Measurements from ENCODE around the gene CCDC38.

Gene CCDC38

GRCh38 chr12:95898081-95898480, 44.3 kb downstream of the CCDC38 start:
- H3K27ac Mint-ChIP-seq (ENCODE audit: low read depth), result no peak overlapping the region
- ATAC-seq (replicated peaks; ENCODE audit: extremely low read depth, poor library complexity, severe bottlenecking) (no peak), DNase-seq (ENCODE audit: low spot score in 2 of 2) (no peak)
- H3K36me3 Mint-ChIP-seq (ENCODE audit: insufficient read depth), result no peaks in the 10 kb centered on the region
- H3K27me3 Mint-ChIP-seq, result peaks cover 31% of the 10 kb centered on the region
- H3K9me3 Mint-ChIP-seq, result no peaks in the 10 kb centered on the region
- no peak overlapping the region for H3K4me3 Mint-ChIP-seq
- H3K4me1 Mint-ChIP-seq, result no peaks in the 10 kb centered on the region

GRCh38 chr12:95896846-95897245, 45.6 kb downstream of the CCDC38 start:
- Mint-ChIP-seq H3K27me3 (peaks cover 34% of the 10 kb centered on the region), H3K4me1 (no peaks in the 10 kb centered on the region), H3K36me3 (ENCODE audit: insufficient read depth) (no peaks in the 10 kb centered on the region), H3K9me3 (no peaks in the 10 kb centered on the region), H3K27ac (ENCODE audit: low read depth) (no peak overlapping the region), H3K4me3 (no peak overlapping the region)
- DNase-seq (ENCODE audit: low spot score in 2 of 2) (no peak), ATAC-seq (replicated peaks; ENCODE audit: extremely low read depth, poor library complexity, severe bottlenecking) (no peak)

GRCh38 chr12:95890958-95891357, 51.5 kb downstream of the CCDC38 start:
- Mint-ChIP-seq H3K27ac (ENCODE audit: low read depth) (no peak overlapping the region), H3K36me3 (ENCODE audit: insufficient read depth) (no peaks in the 10 kb centered on the region)

GRCh38 chr12:95887311-95887710, 55.1 kb downstream of the CCDC38 start:
- DNase-seq (ENCODE audit: low spot score in 2 of 2) (no peak), ATAC-seq (replicated peaks; ENCODE audit: extremely low read depth, poor library complexity, severe bottlenecking) (no peak)
- Mint-ChIP-seq H3K27ac (ENCODE audit: low read depth) (no peak overlapping the region), H3K4me3 (no peak overlapping the region), H3K4me1 (no peaks in the 10 kb centered on the region), H3K36me3 (ENCODE audit: insufficient read depth) (no peaks in the 10 kb centered on the region), H3K27me3 (no peaks in the 10 kb centered on the region), H3K9me3 (no peaks in the 10 kb centered on the region)

More at GRCh38 chr12:95890958-95891357, 51.5 kb downstream of the CCDC38 start:
- Mint-ChIP-seq H3K4me3 (no peak overlapping the region), H3K27me3 (peaks cover 22% of the 10 kb centered on the region), H3K9me3 (no peaks in the 10 kb centered on the region), H3K4me1 (no peaks in the 10 kb centered on the region)
- no peak for DNase-seq (ENCODE audit: low spot score in 2 of 2)
- no peak for ATAC-seq (replicated peaks; ENCODE audit: extremely low read depth, poor library complexity, severe bottlenecking)

- no peak overlapping the region for H3K4me3 Mint-ChIP-seq
- H3K4me1 Mint-ChIP-seq, result no peaks in the 10 kb centered on the region
- ATAC-seq (replicated peaks; ENCODE audit: extremely low read depth, poor library complexity, severe bottlenecking) (no peak), DNase-seq (ENCODE audit: low spot score in 2 of 2) (no peak)
- H3K9me3 Mint-ChIP-seq, result no peaks in the 10 kb centered on the region
- no peak overlapping the region for H3K27ac Mint-ChIP-seq (ENCODE audit: low read depth)
- no peaks in the 10 kb centered on the region for H3K27me3 Mint-ChIP-seq
- no peaks in the 10 kb centered on the region for H3K36me3 Mint-ChIP-seq (ENCODE audit: insufficient read depth)
Observed at GRCh38 chr12:95884998-95885397, 57.4 kb downstream of the CCDC38 start.

GRCh38 chr12:95882873-95883272, 59.5 kb downstream of the CCDC38 start:
- Mint-ChIP-seq H3K27ac (ENCODE audit: low read depth) (no peak overlapping the region), H3K36me3 (ENCODE audit: insufficient read depth) (peaks cover 1% of the 10 kb centered on the region), H3K27me3 (no peaks in the 10 kb centered on the region), H3K4me1 (no peaks in the 10 kb centered on the region), H3K4me3 (no peak overlapping the region), H3K9me3 (no peaks in the 10 kb centered on the region)
- DNase-seq (ENCODE audit: low spot score in 2 of 2) (no peak), ATAC-seq (replicated peaks; ENCODE audit: extremely low read depth, poor library complexity, severe bottlenecking) (no peak)

GRCh38 chr12:95882080-95882479, 60.3 kb downstream of the CCDC38 start:
- H3K27ac Mint-ChIP-seq (ENCODE audit: low read depth), result no peak overlapping the region
- H3K27me3 Mint-ChIP-seq, result no peaks in the 10 kb centered on the region
- H3K4me3 Mint-ChIP-seq, result no peak overlapping the region
- peaks cover 1% of the 10 kb centered on the region for H3K36me3 Mint-ChIP-seq (ENCODE audit: insufficient read depth)
- ATAC-seq (replicated peaks; ENCODE audit: extremely low read depth, poor library complexity, severe bottlenecking), result no peak
- no peaks in the 10 kb centered on the region for H3K4me1 Mint-ChIP-seq
- H3K9me3 Mint-ChIP-seq, result no peaks in the 10 kb centered on the region
- DNase-seq (ENCODE audit: low spot score in 2 of 2), result no peak

GRCh38 chr12:95881331-95881955, 61.0 kb downstream of the CCDC38 start:
- DNase-seq (ENCODE audit: low spot score in 2 of 2) (no peak), ATAC-seq (replicated peaks; ENCODE audit: extremely low read depth, poor library complexity, severe bottlenecking) (no peak)
- Mint-ChIP-seq H3K27me3 (no peaks in the 10 kb centered on the region), H3K4me3 (no peak overlapping the region), H3K36me3 (ENCODE audit: insufficient read depth) (peaks cover 1% of the 10 kb centered on the region), H3K9me3 (no peaks in the 10 kb centered on the region), H3K4me1 (no peaks in the 10 kb centered on the region), H3K27ac (ENCODE audit: low read depth) (no peak overlapping the region)

- Mint-ChIP-seq H3K4me3 (no peak overlapping the region), H3K36me3 (ENCODE audit: insufficient read depth) (peaks cover 1% of the 10 kb centered on the region), H3K27ac (ENCODE audit: low read depth) (no peak overlapping the region), H3K4me1 (no peaks in the 10 kb centered on the region), H3K9me3 (no peaks in the 10 kb centered on the region), H3K27me3 (no peaks in the 10 kb centered on the region)
- DNase-seq (ENCODE audit: low spot score in 2 of 2) (no peak), ATAC-seq (replicated peaks; ENCODE audit: extremely low read depth, poor library complexity, severe bottlenecking) (no peak)
Observed at GRCh38 chr12:95880895-95881294, 61.5 kb downstream of the CCDC38 start.

GRCh38 chr12:95877622-95878021, 64.8 kb downstream of the CCDC38 start:
- Mint-ChIP-seq H3K36me3 (ENCODE audit: insufficient read depth) (peaks cover 5% of the 10 kb centered on the region), H3K27me3 (no peaks in the 10 kb centered on the region), H3K4me1 (peaks cover 6% of the 10 kb centered on the region), H3K27ac (ENCODE audit: low read depth) (no peak overlapping the region), H3K9me3 (no peaks in the 10 kb centered on the region), H3K4me3 (no peak overlapping the region)
- DNase-seq (ENCODE audit: low spot score in 2 of 2) (no peak), ATAC-seq (replicated peaks; ENCODE audit: extremely low read depth, poor library complexity, severe bottlenecking) (no peak)

- ATAC-seq (replicated peaks; ENCODE audit: extremely low read depth, poor library complexity, severe bottlenecking) (no peak), DNase-seq (ENCODE audit: low spot score in 2 of 2) (no peak)
- H3K36me3 Mint-ChIP-seq (ENCODE audit: insufficient read depth), result peaks cover 11% of the 10 kb centered on the region
- H3K27ac Mint-ChIP-seq (ENCODE audit: low read depth), result no peak overlapping the region
- H3K9me3 Mint-ChIP-seq, result no peaks in the 10 kb centered on the region
- H3K4me3 Mint-ChIP-seq, result no peak overlapping the region
- no peaks in the 10 kb centered on the region for H3K27me3 Mint-ChIP-seq
- H3K4me1 Mint-ChIP-seq, result peaks cover 6% of the 10 kb centered on the region
Observed at GRCh38 chr12:95874452-95874851, 68.0 kb downstream of the CCDC38 start.

- ATAC-seq (replicated peaks; ENCODE audit: extremely low read depth, poor library complexity, severe bottlenecking), result no peak
- peaks cover 6% of the 10 kb centered on the region for H3K4me1 Mint-ChIP-seq
- H3K27me3 Mint-ChIP-seq, result no peaks in the 10 kb centered on the region
- no peak for DNase-seq (ENCODE audit: low spot score in 2 of 2)
- H3K9me3 Mint-ChIP-seq, result no peaks in the 10 kb centered on the region
- peaks cover 21% of the 10 kb centered on the region for H3K36me3 Mint-ChIP-seq (ENCODE audit: insufficient read depth)
- no peak overlapping the region for H3K27ac Mint-ChIP-seq (ENCODE audit: low read depth)
- no peak overlapping the region for H3K4me3 Mint-ChIP-seq
Observed at GRCh38 chr12:95870897-95871296, 71.5 kb downstream of the CCDC38 start.

GRCh38 chr12:95863337-95863736, 79.1 kb downstream of the CCDC38 start:
- H3K9me3 Mint-ChIP-seq, result no peaks in the 10 kb centered on the region
- no peaks in the 10 kb centered on the region for H3K27me3 Mint-ChIP-seq
- DNase-seq (ENCODE audit: low spot score in 2 of 2) (no peak), ATAC-seq (replicated peaks; ENCODE audit: extremely low read depth, poor library complexity, severe bottlenecking) (no peak)
- H3K27ac Mint-ChIP-seq (ENCODE audit: low read depth), result no peak overlapping the region
- H3K4me3 Mint-ChIP-seq, result no peak overlapping the region
- peaks cover 11% of the 10 kb centered on the region for H3K4me1 Mint-ChIP-seq
- peaks cover 23% of the 10 kb centered on the region for H3K36me3 Mint-ChIP-seq (ENCODE audit: insufficient read depth)
